Measurements from ENCODE around the gene ARHGAP24. TPM values are rescaled to one million over a fixed set of nuclear protein-coding genes. Genes with fewer than 3 reads are reported as not detected.

The ARHGAP24 gene
- total and polyA plus RNA-seq, 4 donors = 1.8 to 15.2 (median 3.3) TPM

DNA sequence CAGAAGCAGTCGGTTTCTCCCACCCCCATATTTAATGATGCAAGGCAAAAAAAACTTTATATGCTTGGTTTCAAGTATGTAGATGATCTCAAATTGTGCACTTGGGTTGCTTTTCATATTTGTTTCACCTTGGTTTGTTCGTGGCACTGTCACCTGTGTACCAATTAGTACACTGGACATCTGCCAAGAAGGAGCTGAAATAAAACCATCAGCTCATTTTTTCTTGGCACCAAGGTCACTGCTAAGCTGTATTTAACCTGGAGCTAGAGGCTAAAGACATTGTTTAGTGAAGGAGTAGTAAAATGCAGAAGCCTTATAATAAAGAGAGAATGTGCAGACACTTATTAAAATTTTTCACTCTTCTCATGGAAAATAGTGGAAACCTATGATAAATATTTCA is 430.8 kb downstream of the ARHGAP24 start:
- no peak overlapping the region for H3K4me3 ChIP-seq (ENCODE audit: low read depth in 1 of 3, low read length in 3 of 3)
- H3K36me3 ChIP-seq (ENCODE audit: control insufficient read depth in 4 of 4, insufficient read depth in 3 of 4, low read depth in 1 of 4, low read length in 3 of 4) = no peaks in the 10 kb centered on the region
- DNase-seq (ENCODE audit: low spot score) = no peak
- H3K27me3 ChIP-seq (ENCODE audit: control insufficient read depth in 4 of 4, insufficient read depth in 4 of 4, low read length in 3 of 4) = no peaks in the 10 kb centered on the region
- no peaks in the 10 kb centered on the region for H3K4me1 ChIP-seq (ENCODE audit: control insufficient read depth in 4 of 4, insufficient read depth in 4 of 4, low read length in 3 of 4)
- TF ChIP-seq, protein P1, sequence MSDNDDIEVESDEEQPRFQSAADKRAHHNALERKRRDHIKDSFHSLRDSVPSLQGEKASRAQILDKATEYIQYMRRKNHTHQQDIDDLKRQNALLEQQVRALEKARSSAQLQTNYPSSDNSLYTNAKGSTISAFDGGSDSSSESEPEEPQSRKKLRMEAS (IDR thresholded peaks at IDR 0.05) = no peak
- no peak for TF ChIP-seq HNF4G (IDR thresholded peaks at IDR 0.05)
- TF ChIP-seq RAD21 (IDR thresholded peaks at IDR 0.05) = no peak
- no peak for TF ChIP-seq GABPA (IDR thresholded peaks at IDR 0.05 in 1 of 2, conservative IDR thresholded peaks at IDR 0.05 in 1 of 2)
- no peak for TF ChIP-seq FOXA2 (IDR thresholded peaks at IDR 0.05)
- TF ChIP-seq FOXA1 (IDR thresholded peaks at IDR 0.05) = no peak
- TF ChIP-seq, protein P2, sequence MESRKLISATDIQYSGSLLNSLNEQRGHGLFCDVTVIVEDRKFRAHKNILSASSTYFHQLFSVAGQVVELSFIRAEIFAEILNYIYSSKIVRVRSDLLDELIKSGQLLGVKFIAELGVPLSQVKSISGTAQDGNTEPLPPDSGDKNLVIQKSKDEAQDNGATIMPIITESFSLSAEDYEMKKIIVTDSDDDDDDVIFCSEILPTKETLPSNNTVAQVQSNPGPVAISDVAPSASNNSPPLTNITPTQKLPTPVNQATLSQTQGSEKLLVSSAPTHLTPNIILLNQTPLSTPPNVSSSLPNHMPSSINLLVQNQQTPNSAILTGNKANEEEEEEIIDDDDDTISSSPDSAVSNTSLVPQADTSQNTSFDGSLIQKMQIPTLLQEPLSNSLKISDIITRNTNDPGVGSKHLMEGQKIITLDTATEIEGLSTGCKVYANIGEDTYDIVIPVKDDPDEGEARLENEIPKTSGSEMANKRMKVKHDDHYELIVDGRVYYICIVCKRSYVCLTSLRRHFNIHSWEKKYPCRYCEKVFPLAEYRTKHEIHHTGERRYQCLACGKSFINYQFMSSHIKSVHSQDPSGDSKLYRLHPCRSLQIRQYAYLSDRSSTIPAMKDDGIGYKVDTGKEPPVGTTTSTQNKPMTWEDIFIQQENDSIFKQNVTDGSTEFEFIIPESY (IDR thresholded peaks at IDR 0.05) = no peak
- TF ChIP-seq YY1 (IDR thresholded peaks at IDR 0.05) = no peak
- no peak for TF ChIP-seq SP1 (IDR thresholded peaks at IDR 0.05)
- TF ChIP-seq JUND (IDR thresholded peaks at IDR 0.05) = no peak
- TF ChIP-seq NR2F2 (IDR thresholded peaks at IDR 0.05) = no peak
- no peak for TF ChIP-seq HNF4A (conservative IDR thresholded peaks at IDR 0.05)
- TF ChIP-seq EGR1 (IDR thresholded peaks at IDR 0.05; ENCODE audit: low read depth in 2 of 2) = no peak
- TF ChIP-seq, protein P3, sequence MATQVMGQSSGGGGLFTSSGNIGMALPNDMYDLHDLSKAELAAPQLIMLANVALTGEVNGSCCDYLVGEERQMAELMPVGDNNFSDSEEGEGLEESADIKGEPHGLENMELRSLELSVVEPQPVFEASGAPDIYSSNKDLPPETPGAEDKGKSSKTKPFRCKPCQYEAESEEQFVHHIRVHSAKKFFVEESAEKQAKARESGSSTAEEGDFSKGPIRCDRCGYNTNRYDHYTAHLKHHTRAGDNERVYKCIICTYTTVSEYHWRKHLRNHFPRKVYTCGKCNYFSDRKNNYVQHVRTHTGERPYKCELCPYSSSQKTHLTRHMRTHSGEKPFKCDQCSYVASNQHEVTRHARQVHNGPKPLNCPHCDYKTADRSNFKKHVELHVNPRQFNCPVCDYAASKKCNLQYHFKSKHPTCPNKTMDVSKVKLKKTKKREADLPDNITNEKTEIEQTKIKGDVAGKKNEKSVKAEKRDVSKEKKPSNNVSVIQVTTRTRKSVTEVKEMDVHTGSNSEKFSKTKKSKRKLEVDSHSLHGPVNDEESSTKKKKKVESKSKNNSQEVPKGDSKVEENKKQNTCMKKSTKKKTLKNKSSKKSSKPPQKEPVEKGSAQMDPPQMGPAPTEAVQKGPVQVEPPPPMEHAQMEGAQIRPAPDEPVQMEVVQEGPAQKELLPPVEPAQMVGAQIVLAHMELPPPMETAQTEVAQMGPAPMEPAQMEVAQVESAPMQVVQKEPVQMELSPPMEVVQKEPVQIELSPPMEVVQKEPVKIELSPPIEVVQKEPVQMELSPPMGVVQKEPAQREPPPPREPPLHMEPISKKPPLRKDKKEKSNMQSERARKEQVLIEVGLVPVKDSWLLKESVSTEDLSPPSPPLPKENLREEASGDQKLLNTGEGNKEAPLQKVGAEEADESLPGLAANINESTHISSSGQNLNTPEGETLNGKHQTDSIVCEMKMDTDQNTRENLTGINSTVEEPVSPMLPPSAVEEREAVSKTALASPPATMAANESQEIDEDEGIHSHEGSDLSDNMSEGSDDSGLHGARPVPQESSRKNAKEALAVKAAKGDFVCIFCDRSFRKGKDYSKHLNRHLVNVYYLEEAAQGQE (IDR thresholded peaks at IDR 0.05) = no peak
- H3K9ac ChIP-seq (ENCODE audit: low read depth in 1 of 2, low read length in 2 of 2) = no peak overlapping the region
- no peak overlapping the region for H3K27ac ChIP-seq (ENCODE audit: low read depth in 1 of 2, low read length in 2 of 2)
- 78% methylated on average over 2 of the region's 2 CpGs for WGBS
- no peaks in the 10 kb centered on the region for H3K9me3 ChIP-seq (ENCODE audit: control insufficient read depth in 4 of 4, low read length in 3 of 4)

DNA sequence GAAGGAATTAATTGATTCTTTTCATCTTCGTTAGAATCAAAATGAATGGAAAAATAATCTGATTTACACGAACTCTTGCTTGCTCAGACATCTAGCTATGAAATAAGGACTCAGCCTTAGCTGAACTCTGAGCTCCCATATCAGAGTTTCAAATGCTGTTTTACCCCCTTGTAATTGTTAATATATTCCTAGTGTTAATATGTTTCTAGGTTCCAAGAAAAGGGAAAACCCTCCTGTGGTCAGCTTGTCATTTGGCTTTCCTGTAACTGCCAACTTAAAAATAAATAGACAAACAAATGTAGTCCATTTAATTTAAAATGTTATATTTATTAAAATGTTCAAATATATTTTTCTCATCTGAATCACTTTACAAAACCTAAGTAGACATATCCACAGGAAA is 432.1 kb downstream of the ARHGAP24 start:
- Histone ChIP-seq H3K9me3 (ENCODE audit: control insufficient read depth in 4 of 4, low read length in 3 of 4) (no peaks in the 10 kb centered on the region), H3K4me3 (ENCODE audit: low read depth in 1 of 3, low read length in 3 of 3) (no peak overlapping the region), H3K36me3 (ENCODE audit: control insufficient read depth in 4 of 4, insufficient read depth in 3 of 4, low read depth in 1 of 4, low read length in 3 of 4) (no peaks in the 10 kb centered on the region), H3K27ac (ENCODE audit: low read depth in 1 of 2, low read length in 2 of 2) (no peak overlapping the region), H3K27me3 (ENCODE audit: control insufficient read depth in 4 of 4, insufficient read depth in 4 of 4, low read length in 3 of 4) (no peaks in the 10 kb centered on the region), H3K4me1 (ENCODE audit: control insufficient read depth in 4 of 4, insufficient read depth in 4 of 4, low read length in 3 of 4) (no peaks in the 10 kb centered on the region), H3K9ac (ENCODE audit: low read depth in 1 of 2, low read length in 2 of 2) (no peak overlapping the region)
- 96% methylated on average over 2 of the region's 2 CpGs for WGBS
- DNase-seq (ENCODE audit: low spot score) = no peak
- TF ChIP-seq YY1 (IDR thresholded peaks at IDR 0.05) (no peak), TAF1 (conservative IDR thresholded peaks at IDR 0.05) (no peak), GABPA (IDR thresholded peaks at IDR 0.05 in 1 of 2, conservative IDR thresholded peaks at IDR 0.05 in 1 of 2) (no peak), EGR1 (IDR thresholded peaks at IDR 0.05; ENCODE audit: low read depth in 2 of 2) (no peak), RXRA (IDR thresholded peaks at IDR 0.05) (no peak), JUND (IDR thresholded peaks at IDR 0.05) (no peak), SP1 (IDR thresholded peaks at IDR 0.05) (no peak), RAD21 (IDR thresholded peaks at IDR 0.05) (no peak), HNF4A (conservative IDR thresholded peaks at IDR 0.05) (no peak), FOXA1 (IDR thresholded peaks at IDR 0.05) (no peak), HNF4G (IDR thresholded peaks at IDR 0.05) (no peak), NR2F2 (IDR thresholded peaks at IDR 0.05) (no peak)
- TF ChIP-seq, protein P4, sequence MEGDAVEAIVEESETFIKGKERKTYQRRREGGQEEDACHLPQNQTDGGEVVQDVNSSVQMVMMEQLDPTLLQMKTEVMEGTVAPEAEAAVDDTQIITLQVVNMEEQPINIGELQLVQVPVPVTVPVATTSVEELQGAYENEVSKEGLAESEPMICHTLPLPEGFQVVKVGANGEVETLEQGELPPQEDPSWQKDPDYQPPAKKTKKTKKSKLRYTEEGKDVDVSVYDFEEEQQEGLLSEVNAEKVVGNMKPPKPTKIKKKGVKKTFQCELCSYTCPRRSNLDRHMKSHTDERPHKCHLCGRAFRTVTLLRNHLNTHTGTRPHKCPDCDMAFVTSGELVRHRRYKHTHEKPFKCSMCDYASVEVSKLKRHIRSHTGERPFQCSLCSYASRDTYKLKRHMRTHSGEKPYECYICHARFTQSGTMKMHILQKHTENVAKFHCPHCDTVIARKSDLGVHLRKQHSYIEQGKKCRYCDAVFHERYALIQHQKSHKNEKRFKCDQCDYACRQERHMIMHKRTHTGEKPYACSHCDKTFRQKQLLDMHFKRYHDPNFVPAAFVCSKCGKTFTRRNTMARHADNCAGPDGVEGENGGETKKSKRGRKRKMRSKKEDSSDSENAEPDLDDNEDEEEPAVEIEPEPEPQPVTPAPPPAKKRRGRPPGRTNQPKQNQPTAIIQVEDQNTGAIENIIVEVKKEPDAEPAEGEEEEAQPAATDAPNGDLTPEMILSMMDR (IDR thresholded peaks at IDR 0.05; ENCODE audit: low read depth, low read length, missing input control) = no peak
- TF ChIP-seq, protein P3 (IDR thresholded peaks at IDR 0.05) = no peak
- TF ChIP-seq, protein P2 (IDR thresholded peaks at IDR 0.05) = no peak
- TF ChIP-seq, protein P1 (IDR thresholded peaks at IDR 0.05) = no peak

Measured in liver (tissue), 9 donors.